Umbilical cord (tissue), 2 donors: ENCODE measurements around the gene ZNF341. TPM values are rescaled to one million over a fixed set of nuclear protein-coding genes. Genes with fewer than 3 reads are reported as not detected.
"Not testable (repeated sequence)": the region's sequence is repeated elsewhere in the genome, so short reads cannot be mapped to it uniquely, and the experiment has no call there.

Experiments used
- DNase-seq: peaks from one replicate; pipeline ENCODE4 v3.0.0-alpha.2; 2015; ENCODE audit warnings: low spot score
- total RNA-seq: library from RNA; depleted of rRNA; stranded (reverse); fragments of >200 nt; gene quantifications from one replicate; pipeline ENCODE4 v1.2.3, GENCODE V29; 2014; ENCODE audit warnings: low replicate concordance; ENCODE audit not compliant: insufficient read depth

The ZNF341 gene
- total RNA-seq, 1 donor from 2014 or later = 0.72 TPM

DNA sequence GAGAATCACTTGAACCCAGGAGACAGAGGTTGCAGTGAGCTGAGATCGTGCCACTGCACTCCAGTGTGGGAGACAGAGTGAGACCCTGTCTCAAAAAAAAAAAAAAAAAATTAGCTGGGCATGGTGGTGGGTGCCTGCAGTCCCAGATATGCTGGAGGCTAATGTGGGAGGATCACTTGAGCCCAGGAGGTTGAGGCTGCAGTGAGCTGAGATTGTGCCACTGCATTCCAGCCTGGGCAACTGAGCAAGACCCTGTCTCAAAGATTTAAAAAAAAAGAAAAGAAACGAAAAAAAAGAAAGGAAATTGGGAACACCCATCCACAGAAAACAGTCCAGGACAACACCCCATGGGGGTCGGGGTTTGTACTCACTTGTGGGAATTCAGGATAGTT is 60.8 kb downstream of the ZNF341 start:
- DNase-seq = not testable (repeated sequence)

DNA sequence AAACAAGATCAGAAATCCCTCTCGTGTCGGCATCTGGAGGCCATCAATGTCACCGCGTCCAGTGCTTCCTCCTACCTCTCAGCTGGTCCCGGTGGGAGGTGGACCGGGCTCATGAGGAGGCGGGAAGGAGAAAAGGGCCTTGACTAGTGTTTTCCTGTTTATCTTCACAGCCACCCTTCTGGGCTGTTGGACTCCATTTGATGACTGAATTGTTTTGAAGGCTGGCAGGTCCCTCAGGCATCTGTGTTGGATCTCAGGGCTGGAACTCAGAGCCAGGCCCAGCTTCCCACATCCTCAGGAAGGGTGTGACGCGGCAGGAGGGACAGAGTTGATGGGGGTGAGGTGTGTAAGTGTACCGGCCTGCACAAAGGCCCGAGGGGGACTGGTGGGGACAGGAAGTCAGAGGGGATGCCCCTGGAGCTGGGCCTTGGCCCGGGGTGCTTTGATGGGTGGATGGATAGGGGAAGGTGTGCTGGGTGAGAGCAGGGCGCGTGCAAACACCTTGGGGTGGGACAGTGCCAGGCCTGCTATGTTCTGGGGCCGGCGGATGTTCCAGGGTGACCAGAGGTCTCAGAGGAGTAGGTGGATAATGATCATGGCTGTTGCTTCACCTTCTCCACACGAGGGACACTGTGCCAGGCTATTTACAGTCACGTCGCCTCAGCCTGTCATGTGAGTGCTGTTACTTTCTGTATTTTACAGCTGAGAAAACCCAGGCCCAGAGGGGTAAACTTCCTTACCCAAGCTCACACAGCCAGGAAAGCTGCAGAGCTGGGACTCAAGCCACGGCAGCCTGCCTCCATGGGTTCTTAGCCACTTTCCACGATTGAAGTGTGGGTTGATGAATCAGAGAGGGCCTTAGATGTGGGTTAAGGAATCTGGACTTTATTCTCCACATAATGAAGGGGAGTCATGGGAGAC is 61.5 kb downstream of the ZNF341 start:
- peak; percentile 44 for DNase-seq

DNA sequence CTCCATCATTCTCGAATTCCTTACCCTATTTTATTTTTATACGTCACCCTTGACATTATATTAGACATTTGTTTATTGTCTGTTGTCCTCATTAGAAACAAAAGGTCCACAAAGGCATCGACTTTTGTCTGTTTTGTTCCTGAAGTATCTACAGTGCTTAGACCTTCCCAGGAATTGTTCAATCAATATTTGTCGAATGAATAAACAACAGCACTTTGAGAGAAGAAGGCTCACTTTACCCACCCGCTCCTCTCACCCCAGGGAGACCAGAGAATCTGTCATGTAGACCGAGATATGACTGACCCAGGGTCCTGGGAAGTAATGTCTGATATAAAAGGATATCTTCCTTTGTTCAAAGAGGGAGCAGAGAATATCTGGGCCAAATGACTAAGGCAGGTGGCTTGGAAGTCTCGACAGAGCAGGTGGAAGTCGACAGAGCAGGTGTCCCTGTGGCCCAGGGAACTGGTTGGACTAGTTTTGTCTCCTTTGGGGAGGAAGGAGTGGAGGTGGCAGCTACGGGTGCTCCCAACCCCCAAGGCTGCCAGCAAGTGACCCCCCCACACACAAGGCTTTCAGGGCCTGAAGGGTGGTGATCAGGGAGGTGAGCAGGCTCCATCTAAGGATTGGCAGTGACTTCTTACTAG is 64.6 kb downstream of the ZNF341 start:
- peak; percentile 45 for DNase-seq

DNA sequence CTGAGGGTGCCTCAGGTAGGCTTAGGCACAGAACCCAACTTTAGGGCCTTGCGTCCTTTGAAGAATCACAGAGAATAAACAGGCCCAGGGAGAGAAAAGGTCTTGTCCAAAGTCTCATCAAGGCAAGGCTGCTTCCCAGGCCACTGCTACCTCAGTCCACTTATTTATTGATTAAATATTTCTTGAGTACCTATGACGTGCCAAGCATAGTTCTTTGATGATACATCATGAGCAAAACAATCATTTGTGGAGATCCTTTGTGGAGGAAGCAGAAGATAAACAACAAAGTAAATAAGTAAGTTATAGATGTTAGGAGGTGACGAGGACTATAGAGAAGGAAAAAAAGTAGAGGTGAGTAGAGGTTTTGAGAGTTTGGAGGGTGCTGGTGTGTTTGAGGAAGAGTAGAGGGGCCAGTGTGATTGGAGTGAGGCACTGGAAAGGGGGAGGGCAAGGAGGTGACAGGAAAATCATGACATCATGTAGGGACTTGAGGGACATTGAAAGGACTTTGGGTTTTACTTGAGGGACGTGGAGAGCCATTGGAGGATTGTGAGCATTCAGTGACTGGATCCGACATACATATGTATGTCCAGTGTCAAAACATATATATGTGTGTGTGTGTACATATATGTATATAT is 65.2 kb downstream of the ZNF341 start:
- DNase-seq = no peak

DNA sequence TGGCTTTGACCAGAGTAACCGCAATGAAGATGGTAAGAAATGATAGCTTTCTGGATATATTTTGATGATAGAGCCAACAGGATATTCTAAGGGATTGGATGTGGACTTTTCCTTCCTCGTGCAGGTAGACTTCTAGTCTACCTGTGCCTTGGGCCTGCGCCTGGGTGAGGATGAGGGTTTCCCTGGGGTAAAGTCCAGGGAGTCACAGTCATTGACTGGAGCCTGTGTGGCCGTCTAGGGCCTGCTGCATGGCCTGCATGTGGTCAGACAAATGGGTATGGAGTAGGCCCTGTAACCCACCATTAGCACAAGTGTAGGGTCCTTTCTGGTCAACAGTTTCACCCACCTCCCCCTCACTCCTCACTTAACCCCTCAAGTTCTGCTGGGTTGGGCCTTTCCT is 66.6 kb downstream of the ZNF341 start:
- DNase-seq = no peak

DNA sequence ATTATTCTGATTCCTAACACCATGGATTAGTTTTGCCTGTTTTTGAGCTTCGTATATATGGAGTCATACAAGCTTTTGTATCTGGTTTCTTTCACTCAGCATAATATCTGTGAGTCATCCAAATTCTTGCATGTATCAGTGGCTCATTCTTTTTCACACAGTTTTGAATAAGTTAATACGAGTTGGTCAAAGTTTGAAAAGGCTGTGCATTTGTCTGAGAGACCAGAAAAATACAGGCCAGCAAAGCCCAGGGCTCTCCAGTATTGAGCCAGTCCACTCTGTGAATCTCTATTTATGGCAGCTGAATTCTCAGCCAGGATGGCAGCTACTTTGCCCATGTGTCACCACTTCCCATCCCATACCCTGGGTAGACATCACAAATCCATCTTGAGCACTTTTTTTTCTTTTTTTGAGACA is 72.1 kb downstream of the ZNF341 start:
- DNase-seq = peak; percentile 92

DNA sequence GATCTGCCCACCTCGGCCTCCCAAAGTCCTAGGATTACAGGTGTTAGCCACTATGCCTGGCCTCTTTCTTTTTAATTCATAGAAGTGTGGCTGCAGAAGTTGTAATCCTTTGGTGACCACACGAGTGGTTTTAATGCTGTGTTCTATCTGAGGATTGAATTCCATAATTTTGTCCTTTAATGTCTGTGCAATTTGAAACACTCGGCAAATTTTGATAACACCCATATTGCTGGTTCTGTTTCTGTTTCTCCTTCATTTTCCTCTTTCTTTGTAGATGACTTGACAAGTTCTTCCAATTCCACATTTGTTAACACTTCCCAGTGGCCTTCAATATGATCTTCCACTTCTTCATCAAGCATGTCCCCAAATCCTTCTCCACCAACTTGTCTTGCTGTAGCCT is 76.6 kb downstream of the ZNF341 start:
- DNase-seq = no peak

- no peak for DNase-seq
These were observed 78.5 kb downstream of the ZNF341 start for GRCh38 chr20:33810259-33810658.

DNA sequence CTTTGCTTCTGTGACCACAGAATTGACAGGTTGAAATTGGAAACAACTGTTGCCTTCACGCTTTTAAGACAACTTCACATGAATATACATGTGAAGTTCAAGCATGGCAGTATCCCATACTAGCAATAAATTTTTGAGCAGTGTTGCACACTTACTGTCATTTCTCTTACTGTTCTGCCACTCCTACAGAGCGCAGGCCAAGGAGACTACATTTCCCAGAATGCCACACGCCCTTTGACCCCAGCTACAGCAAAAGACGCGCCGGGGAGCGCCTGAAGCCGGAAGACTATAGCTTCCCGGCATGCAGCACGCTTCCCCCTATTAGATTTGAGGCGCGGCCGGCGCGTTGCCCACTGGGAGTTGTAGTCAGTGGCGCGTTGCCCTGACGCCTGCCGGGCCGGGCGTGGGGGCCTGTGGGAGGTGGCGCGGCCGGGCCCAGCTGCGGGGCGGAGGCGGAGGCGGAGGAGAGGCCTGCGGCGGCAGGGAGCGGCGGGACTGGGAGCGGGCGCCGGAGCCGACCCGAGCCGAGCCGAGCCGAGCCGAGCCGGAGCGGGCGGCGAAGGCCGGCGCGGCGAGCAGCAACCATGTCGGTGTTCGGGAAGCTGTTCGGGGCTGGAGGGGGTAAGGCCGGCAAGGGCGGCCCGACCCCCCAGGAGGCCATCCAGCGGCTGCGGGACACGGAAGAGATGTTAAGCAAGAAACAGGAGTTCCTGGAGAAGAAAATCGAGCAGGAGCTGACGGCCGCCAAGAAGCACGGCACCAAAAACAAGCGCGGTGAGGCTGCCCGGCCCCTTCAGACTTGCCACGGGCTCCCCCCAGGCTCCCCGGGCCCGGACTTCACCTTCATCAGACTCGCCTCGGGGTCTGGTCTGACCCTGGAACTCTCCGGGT is 79.3 kb downstream of the ZNF341 start, which contains the start of gene CHMP4B:
CHMP4B (plus strand) TSS at position 464 of the 891 bp plus-strand sequence; CDS start at position 585, 121 bp downstream.
- peak; percentile 99 for DNase-seq

DNA sequence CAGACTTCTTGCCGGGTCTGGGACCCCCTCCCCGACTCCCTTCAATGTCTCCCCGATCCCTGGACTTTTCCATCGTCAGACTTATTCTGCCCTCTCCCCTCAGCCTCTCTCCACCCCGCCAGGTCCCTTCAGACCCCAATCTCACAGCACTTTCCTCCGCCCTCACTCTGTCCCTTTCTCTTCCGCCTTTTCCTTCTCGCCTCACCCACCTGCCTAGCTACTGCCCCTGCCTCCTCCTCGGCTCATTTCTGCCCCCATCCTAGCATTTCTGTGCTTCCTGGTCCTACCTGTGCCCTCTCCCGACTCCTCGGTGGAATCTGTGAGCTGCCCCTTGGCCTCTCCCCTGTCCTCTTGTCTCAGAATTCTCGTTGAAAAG is 80.0 kb downstream of the ZNF341 start:
- no peak for DNase-seq

DNA sequence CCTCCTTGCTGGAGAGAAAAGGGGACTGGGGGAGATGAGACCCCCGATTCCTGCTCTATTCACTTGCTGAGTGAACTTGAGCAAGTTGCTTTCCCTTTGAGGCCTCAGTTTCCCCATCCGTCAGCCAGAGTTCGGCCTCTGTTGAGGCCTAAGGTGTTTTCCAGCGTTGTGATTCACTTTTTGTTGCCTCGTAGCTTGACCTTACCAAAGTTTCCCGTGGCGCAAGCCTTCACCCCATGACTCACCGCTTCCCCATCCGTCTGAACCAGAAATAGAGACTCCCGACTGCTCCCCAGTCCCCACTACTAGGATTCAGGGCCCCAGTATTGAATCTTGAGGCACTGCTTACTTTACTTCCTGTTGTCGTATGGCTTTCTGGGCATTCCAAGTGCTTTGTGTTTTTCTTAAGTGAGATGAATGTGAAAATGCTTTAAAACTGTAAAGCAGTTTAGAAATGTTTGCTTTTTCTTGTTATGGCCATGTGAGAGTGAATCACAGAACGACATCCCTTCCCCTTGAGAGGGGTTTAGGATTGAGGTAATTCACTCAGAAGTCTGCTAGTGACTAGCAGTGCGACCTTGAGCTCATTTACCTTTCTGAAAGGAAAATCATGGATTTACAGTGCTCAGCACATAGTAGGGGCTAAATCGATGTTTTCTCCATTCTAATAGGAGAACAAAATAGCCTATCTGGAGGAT is 80.5 kb downstream of the ZNF341 start:
- DNase-seq = peak; percentile 61

DNA sequence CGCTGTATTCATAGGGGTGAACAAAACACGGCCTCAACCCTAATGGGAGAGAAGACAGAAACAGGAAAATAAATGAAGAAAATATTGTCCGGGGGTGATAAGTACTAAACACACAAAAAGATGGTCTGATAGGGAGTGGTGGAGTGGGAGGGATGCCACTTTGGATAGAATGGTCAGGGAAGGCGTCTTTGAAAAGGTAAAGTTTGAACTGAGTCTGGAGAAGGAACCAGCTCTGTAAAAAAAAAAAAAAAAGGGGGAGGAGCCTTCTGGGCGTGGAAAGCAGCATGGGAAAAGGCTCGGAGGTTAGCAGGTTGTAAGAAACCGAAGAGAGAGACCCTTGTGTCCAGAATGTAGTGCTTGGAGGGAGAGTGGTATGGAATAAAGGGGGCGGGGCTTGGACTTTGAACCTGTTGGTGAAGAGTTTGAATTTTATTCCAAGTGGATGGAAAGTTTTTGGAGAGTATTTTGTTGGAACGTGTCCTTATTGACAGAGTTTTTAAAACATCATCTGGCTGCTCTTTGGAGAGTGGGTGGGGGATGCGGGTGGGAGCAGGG is 81.2 kb downstream of the ZNF341 start:
- DNase-seq = no peak

GRCh38 chr20:33814238-33814712 is 82.5 kb downstream of the ZNF341 start:
- no peak for DNase-seq

DNA sequence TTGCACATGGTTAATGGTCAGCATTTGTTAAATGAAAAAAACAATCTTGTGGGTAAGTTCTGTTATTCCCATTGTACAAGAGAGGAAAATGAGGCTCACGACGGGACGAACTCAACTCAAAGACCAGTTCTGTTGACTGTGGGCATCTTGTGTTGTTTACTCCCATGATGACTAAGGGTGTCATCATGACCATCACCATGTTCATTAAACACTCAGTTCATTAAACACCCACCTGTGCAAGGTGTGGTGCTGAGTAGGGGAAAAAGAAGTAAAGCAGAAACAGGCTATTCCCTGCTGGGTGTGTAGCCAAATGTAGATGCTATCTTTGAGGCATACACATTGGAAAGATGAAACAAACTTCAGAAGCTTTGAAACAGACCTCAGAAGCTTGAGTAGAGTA is 83.9 kb downstream of the ZNF341 start:
- no peak for DNase-seq

DNA sequence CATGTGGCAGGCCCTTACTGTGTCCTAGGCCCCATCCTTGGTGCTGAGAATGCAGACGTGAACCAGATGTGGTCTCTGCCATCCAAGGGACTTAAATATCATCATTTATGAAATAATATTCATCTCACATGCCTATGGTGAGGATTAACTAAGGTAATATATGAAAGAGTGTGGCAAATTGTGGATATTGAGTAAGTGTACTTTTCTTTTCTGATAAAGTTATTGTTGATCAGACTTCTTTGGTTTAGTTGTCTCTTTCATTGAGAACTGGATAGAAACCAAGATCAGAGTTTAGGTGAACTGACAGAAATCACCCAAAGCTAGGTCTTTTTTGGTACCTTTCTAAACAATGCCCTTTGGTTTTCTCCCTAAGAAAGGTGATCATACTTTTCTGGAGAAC is 84.4 kb downstream of the ZNF341 start:
- DNase-seq = no peak

DNA sequence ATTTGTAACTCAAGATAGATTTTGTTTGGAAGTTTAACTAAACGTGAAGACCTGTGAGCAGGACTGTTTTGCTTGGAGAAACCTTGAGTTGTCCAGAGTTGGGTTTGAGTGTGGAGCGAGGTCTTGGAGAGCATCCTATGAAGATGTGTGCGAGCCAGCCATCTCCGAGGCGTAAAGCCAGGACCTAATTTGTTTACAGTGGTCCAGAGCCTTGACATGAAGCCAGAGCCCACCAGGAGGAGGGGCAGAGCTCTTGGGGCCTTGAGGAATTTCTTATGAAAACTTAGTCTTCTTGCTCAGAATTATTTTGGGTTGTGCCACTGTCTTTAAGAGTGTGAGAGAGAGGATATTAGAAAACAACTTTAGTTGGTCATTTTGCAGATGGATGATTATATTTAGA is 85.6 kb downstream of the ZNF341 start:
- DNase-seq = no peak

DNA sequence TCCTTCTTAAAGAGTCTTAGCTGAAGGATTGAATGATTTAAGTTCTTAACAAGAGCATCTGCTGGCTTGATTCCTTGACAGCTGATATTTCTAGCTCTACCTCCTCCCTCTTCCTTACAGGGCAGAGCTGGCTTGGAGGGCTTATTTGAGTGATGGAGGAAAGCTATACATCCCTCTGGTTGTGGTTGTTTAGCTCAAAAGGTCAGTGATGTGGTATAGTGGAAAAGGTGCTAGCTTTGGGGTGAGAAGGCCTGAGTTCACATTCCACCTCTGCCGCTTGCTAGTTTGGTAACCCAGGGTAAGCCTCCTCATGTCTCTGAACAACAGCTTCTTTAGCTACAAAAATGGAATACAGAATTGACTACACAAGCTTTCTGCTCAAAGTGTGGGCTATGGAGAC is 87.7 kb downstream of the ZNF341 start:
- no peak for DNase-seq

DNA sequence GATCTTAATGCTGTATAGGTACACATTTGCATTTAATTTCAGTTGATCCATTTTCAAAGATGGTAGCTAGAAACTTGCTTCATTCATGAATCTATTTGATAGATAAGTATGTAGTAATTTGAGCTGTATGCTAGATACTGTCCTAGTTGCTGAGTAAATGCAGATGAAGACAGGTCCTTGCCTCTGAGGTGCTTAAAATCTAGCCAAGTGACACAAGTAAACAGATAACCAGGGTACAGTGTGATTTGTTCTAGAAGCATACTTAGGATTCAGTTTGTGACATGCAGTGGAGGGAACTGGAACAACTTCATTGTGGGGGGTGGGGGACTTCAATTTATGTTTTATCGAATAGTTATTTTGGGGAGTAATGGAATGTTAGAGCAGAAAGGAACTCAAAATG is 88.6 kb downstream of the ZNF341 start:
- DNase-seq = no peak

DNA sequence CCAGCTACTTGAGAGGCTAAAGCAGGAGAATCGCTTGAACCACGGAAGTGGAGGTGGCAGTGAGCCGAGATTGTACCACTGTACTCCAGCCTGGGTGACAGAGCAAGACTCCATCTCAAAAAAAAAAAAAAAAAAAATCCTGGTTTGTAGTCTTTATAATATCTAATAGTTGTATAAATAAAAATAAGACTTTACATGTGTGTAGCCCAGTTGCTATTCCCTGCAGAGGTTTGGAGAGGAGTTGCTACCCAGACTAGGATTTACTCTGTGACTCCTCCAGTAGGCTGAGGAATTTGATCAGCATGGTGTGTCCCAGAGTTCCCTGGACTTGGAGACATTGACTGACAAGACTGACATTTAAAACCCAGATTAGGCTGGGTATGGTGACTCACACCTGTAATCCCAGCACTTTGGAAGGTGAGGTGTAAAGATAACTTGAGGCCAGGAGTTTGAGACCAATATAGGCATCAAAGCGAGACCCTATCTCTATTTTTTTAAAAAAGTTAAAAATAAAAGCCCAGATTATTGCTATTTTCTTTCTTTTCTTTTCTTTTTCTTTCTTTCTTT is 89.6 kb downstream of the ZNF341 start:
- DNase-seq = no peak

DNA sequence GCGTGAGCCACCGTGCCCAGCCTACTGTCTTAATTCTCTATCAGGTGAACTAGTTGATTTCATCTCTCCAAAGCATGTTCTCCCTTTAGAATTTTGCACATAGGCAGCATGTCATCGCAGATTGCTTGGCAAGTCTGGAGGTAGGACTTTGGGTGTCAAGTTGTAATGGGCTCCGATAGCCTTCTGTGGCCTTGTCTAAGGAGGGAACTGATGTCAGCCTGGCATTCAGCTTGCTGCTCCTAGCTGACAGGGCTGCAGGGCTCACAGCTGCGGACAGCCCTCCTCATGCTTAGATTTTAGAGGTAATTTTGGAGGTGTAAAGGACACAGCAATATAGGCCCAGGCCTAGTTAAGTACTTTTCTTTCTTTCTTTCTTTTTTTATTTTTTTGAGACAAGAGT is 90.6 kb downstream of the ZNF341 start:
- no peak for DNase-seq
